IMR-90 (cell line): ENCODE data around the gene TPO. TPM values are rescaled to one million over a fixed set of nuclear protein-coding genes. Genes with fewer than 3 reads are reported as not detected.

Experiments used
- ATAC-seq: fragments of 200-7000 bp; cut with Tn5 transposase; 2 replicates; pipeline ENCODE4 v1.9.1; 2020; ENCODE audit warnings: low read depth, mild to moderate bottlenecking, moderate library complexity
- BruUV-seq: library from RNA; stranded (reverse); fragments of 400-500 nt; replicated peaks from 2 replicates; lab custom pipeline; 2021; lab: Mats Ljungman, UMichigan
- CTCF ChIA-PET: fragments of 300-600 bp; formaldehyde crosslinking; extraction: SDS; loops from one replicate; lab custom pipeline; 2021; ENCODE audit warnings: antibody characterized with exemption; lab: Yijun Ruan, JAX
- POLR2A ChIA-PET: fragments of 300-600 bp; sonication (Branson Sonifier 250); formaldehyde crosslinking; loops from one replicate; lab custom pipeline; 2022; ENCODE audit warnings: antibody characterized with exemption; ENCODE audit not compliant: unreplicated experiment; lab: Charles Lee
- DNase-seq: peaks from one replicate; pipeline ENCODE4 v3.0.0; 2013
- H2AFZ ChIP-seq: replicated peaks from 2 replicates; pipeline ENCODE3; 2013; ENCODE audit warnings: low read length, mild to moderate bottlenecking; ENCODE audit not compliant: poor library complexity
- H2AK5ac ChIP-seq: 2 replicates; pipeline ENCODE4 v1.6.1; 2013; ENCODE audit warnings: low read depth, low read length, inconsistent platforms
- H2AK9ac ChIP-seq: replicated peaks from 2 replicates; pipeline ENCODE3; 2013; ENCODE audit warnings: mild to moderate bottlenecking, low read depth, low read length, moderate library complexity; ENCODE audit not compliant: poor library complexity
- H2BK120ac ChIP-seq: 2 replicates; pipeline ENCODE4 v1.6.1; 2013; ENCODE audit warnings: low read depth, low read length, inconsistent platforms
- H2BK15ac ChIP-seq: 3 replicates; pipeline ENCODE4 v1.6.1; 2013; ENCODE audit warnings: low read depth, low read length, inconsistent platforms
- H2BK20ac ChIP-seq: 2 replicates; pipeline ENCODE4 v1.6.1; 2013; ENCODE audit warnings: low read depth, mild to moderate bottlenecking, inconsistent platforms, low read length, moderate library complexity
- H2BK5ac ChIP-seq: 2 replicates; pipeline ENCODE4 v1.6.1; 2013; ENCODE audit warnings: mild to moderate bottlenecking, low read depth, low read length, inconsistent platforms; ENCODE audit not compliant: poor library complexity, severe bottlenecking
- H3K14ac ChIP-seq: replicated peaks from 2 replicates; pipeline ENCODE4 v1.6.1; 2013; ENCODE audit warnings: low read depth, low read length, inconsistent platforms
- H3K18ac ChIP-seq: 2 replicates; pipeline ENCODE4 v1.6.1; 2013; ENCODE audit warnings: low read depth, low read length, control low read depth
- H3K23ac ChIP-seq: 2 replicates; pipeline ENCODE4 v1.6.1; 2013; ENCODE audit warnings: low read depth, low read length, inconsistent platforms
- H3K27ac ChIP-seq: 2 replicates; pipeline ENCODE4 v1.5.1; 2013; ENCODE audit warnings: mild to moderate bottlenecking, control low read depth, low read length; ENCODE audit not compliant: insufficient read depth
- H3K27me3 ChIP-seq: 2 replicates; pipeline ENCODE4 v1.6.1; 2013; ENCODE audit warnings: low read length; ENCODE audit not compliant: control insufficient read depth, insufficient read depth
- H3K36me3 ChIP-seq: 2 replicates; pipeline ENCODE4 v1.6.1; 2013; ENCODE audit warnings: low read length, mixed read lengths; ENCODE audit not compliant: control insufficient read depth, insufficient read depth
- H3K4ac ChIP-seq: 2 replicates; pipeline ENCODE4 v1.6.1; 2013; ENCODE audit warnings: low read depth, low read length, inconsistent platforms
- H3K4me1 ChIP-seq: 2 replicates; pipeline ENCODE4 v1.6.1; 2013; ENCODE audit warnings: low read length, mixed read lengths; ENCODE audit not compliant: control insufficient read depth, insufficient read depth
- H3K4me2 ChIP-seq: 2 replicates; pipeline ENCODE4 v1.6.1; 2013; ENCODE audit warnings: low read depth, mild to moderate bottlenecking, control low read depth, low read length, moderate library complexity
- H3K4me3 ChIP-seq: 2 replicates; pipeline ENCODE4 v1.5.1; 2013; ENCODE audit warnings: low read depth, mild to moderate bottlenecking, control low read depth, low read length, moderate library complexity; ENCODE audit not compliant: insufficient read depth
- H3K56ac ChIP-seq: 2 replicates; pipeline ENCODE4 v1.6.1; 2013; ENCODE audit warnings: low read length, inconsistent platforms; ENCODE audit not compliant: insufficient read depth; ENCODE audit errors: extremely low read depth
- H3K79me1 ChIP-seq, 2 experiments: 2 replicates each; pipeline ENCODE4 v1.6.1; 2013; ENCODE audit warnings: low read length in 2 of 2, inconsistent platforms in 1 of 2, low read depth in 1 of 2
- H3K9ac ChIP-seq: 2 replicates; pipeline ENCODE4 v1.6.1; 2013; ENCODE audit warnings: low read depth, low read length, control low read depth
- H3K9me1 ChIP-seq: 2 replicates; pipeline ENCODE4 v1.6.1; 2013; ENCODE audit warnings: low read length, inconsistent platforms; ENCODE audit not compliant: insufficient read depth
- H3K9me3 ChIP-seq: 2 replicates; pipeline ENCODE4 v1.6.1; 2013; ENCODE audit warnings: low read length; ENCODE audit not compliant: control insufficient read depth, insufficient read depth
- H4K20me1 ChIP-seq: 2 replicates; pipeline ENCODE4 v1.6.1; 2013; ENCODE audit warnings: low read length, inconsistent platforms; ENCODE audit not compliant: insufficient read depth
- H4K5ac ChIP-seq: 2 replicates; pipeline ENCODE4 v1.6.1; 2013; ENCODE audit warnings: mild to moderate bottlenecking, low read depth, low read length, control low read depth
- H4K8ac ChIP-seq, 2 experiments: 2 replicates each; pipeline ENCODE4 v1.6.1; 2013; ENCODE audit warnings: low read depth in 2 of 2, low read length in 2 of 2, control low read depth in 1 of 2, inconsistent platforms in 1 of 2
- H4K91ac ChIP-seq: 2 replicates; pipeline ENCODE4 v1.6.1; 2013; ENCODE audit warnings: low read depth, low read length, inconsistent platforms; ENCODE audit not compliant: insufficient read depth
- RCOR1 ChIP-seq: IDR thresholded peaks from 2 replicates; pipeline ENCODE4 v1.6.1; 2012; ENCODE audit warnings: mild to moderate bottlenecking, low read length, improper control_type of control experiment; ENCODE audit not compliant: insufficient replicate concordance
- WGBS, 2 experiments: methylation state at CpG; one replicate each; pipeline versions ENCODE4 v1.1.5 to v1.1.7; 2013; ENCODE audit warnings: missing lambda C conversion rate in 2 of 2; ENCODE audit not compliant: insufficient read length in 1 of 2; ENCODE audit errors: extremely low coverage in 2 of 2; 5-methylcytosine and 5-hydroxymethylcytosine counted together
- dilution Hi-C: fragments of 300-500 bp; cut with HindIII; formaldehyde crosslinking; loops from one replicate; pipeline ENCODE4 v1.14.3; 2018; ENCODE audit warnings: low sequenced_read_pairs; ENCODE audit not compliant: unreplicated experiment
- in situ Hi-C: fragments of 300-500 bp; cut with MboI; formaldehyde crosslinking; loops from 3 replicates; pipeline ENCODE4 v1.14.3; 2019; ENCODE audit warnings: low sequenced_read_pairs, inconsistent platforms, mixed read lengths
- intact Hi-C: fragments of 100-400 bp; cut with micrococcal nuclease; formaldehyde crosslinking; loops from 2 replicates; pipeline ENCODE4 v1.10.0; 2022
- polyA plus RNA-seq, 3 experiments: library from polyadenylated mRNA; depleted of rRNA; stranded (reverse); fragments of >200 nt; gene quantifications; 2 replicates each; pipeline ENCODE4 v1.2.3, GENCODE V29; 2012; ENCODE audit warnings: low replicate concordance in 1 of 3
- total RNA-seq: library from RNA; depleted of rRNA; stranded (reverse); fragments of >200 nt; gene quantifications from 2 replicates; pipeline ENCODE4 v1.2.3, GENCODE V29; 2012

Gene TPO
- total and polyA plus RNA-seq, 2 of the 4 experiments (the other 2 are of a cell fraction) = not detected

DNA sequence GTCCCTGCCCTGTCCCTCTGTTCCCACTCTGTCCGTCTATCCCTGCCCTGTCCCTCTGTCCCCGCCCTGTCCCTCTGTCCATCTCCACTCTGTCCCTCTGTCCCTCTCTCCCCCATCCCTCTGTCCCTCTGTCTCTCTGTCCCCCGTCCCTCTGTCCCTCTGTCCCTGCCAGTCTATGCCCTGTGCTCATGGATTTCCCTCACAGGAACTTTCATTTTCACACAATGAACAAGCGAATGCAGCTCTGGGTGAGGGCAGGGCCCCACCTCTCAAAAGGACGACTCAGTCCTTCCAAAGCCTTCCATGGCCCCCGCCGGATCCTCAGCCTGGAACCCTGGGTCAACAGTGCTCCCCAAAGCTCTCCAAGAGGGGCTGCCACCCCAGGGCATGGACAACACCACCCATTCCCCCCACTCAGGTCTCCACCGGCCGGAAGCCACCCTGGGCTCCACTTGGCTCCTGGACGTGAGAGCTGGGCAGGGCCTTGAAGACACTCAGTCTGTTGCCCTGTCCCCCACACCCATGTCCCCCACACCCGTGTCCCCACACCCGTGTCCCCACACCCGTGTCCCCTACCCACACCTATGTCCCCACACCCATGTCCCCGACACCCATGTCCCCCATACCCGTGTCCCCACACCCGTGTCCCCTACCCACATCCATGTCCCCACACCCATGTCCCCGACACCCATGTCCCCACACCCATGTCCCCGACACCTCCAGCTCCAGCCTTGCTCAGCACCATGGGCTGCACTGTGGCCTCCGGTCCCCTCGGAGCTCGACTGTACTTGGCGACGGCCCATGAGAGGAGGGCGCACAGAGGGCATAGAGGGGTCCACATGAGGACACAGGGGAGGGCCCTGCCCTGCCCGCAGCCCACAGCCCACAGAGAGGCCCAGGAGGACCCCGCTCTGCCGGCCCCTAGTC is 175.1 kb downstream of the TPO start:
- H3K27ac ChIP-seq = no peak overlapping the region
- peak overlapping the region in 1 of 2 experiments; percentile 59; a peak in 1 of 4 replicates for H4K8ac ChIP-seq
- ChIA-PET POLR2A (no interaction called here), CTCF (interaction anchor here (1.2 kb wide), 1 partner anchor 162 kb away, joined by 3 read pairs; no protein-coding TSS in a partner anchor)
- H3K9me1 ChIP-seq = peaks cover 7% of the 10 kb centered on the region; the same call in 1 of the 2 replicates
- no peak overlapping the region for H3K23ac ChIP-seq
- WGBS, 2 experiments = 73% methylated on average over 16 of the region's 27 CpGs; no CpG with 5 or more reads in 1 of the 2 experiments
- peaks cover 9% of the 10 kb centered on the region; the same call in 1 of the 2 replicates for H3K27me3 ChIP-seq
- no peak overlapping the region for H3K4me2 ChIP-seq
- H2AFZ ChIP-seq = peak overlapping the region; percentile 68
- intact Hi-C loops (no loop called here), in situ Hi-C loops (loop anchor here (25.0 kb wide), 1 partner anchor 174 kb away; no protein-coding TSS in a partner anchor), dilution Hi-C loops (no loop called here)
- no peak overlapping the region for H3K4me3 ChIP-seq
- peak overlapping the region; percentile 83 for H2BK120ac ChIP-seq
- H2BK5ac ChIP-seq = peak overlapping the region; percentile 8
- peak overlapping the region; percentile 78 for H3K4ac ChIP-seq
- peak overlapping the region; percentile 37 for H2AK9ac ChIP-seq
- 0 out of 4 replicates have a peak, but pooled peaks cover 0 to 3% of the 10 kb centered on the region in 2 experiments for H3K79me1 ChIP-seq
- peak overlapping the region; percentile 31 for H4K91ac ChIP-seq
- H3K36me3 ChIP-seq = no peaks in the 10 kb centered on the region
- no peak overlapping the region for H3K18ac ChIP-seq
- no peak for TF ChIP-seq RCOR1
- ATAC-seq (no peak), DNase-seq (no peak)
- H4K5ac ChIP-seq = no peak overlapping the region
- no peak overlapping the region for H3K9ac ChIP-seq
- 0 out of 2 replicates have a peak overlapping the region, but pooled peaks have one; percentile 52 for H3K14ac ChIP-seq
- 0 out of 2 replicates have a peak, but pooled peaks cover 2% of the 10 kb centered on the region for H3K9me3 ChIP-seq
- peak overlapping the region; percentile 54 for H2AK5ac ChIP-seq
- no TSS peak for BruUV-seq
- H3K56ac ChIP-seq = no peak overlapping the region
- H2BK15ac ChIP-seq = no peak overlapping the region; the same call in 2 of the 3 replicates
- H3K4me1 ChIP-seq = peaks cover 12% of the 10 kb centered on the region
- H4K20me1 ChIP-seq = peaks cover 5% of the 10 kb centered on the region; the same call in 1 of the 2 replicates
- peak overlapping the region; percentile 70; the same call in 1 of the 2 replicates for H2BK20ac ChIP-seq
